HepG2 (cell line): Measurements from ENCODE around the gene DIAPH1. TPM values are rescaled to one million over a fixed set of nuclear protein-coding genes. Genes with fewer than 3 reads are reported as not detected.

ENCODE experiments used
- ATAC-seq: fragments of 200-7000 bp; cut with Tn5 transposase; 3 replicates; pipeline ENCODE4 v1.9.1; 2020; ENCODE audit warnings: mild to moderate bottlenecking, moderate library complexity
- BruUV-seq: library from RNA; stranded (reverse); fragments of 400-500 nt; replicated peaks from 2 replicates; lab custom pipeline; 2021; lab: Mats Ljungman, UMichigan
- CTCF ChIA-PET: fragments of 300-600 bp; formaldehyde crosslinking; extraction: SDS; loops from one replicate; lab custom pipeline; 2021; ENCODE audit warnings: low total read pairs, inconsistent platforms, low intra/inter-chr PET ratio; lab: Yijun Ruan, JAX
- POLR2A ChIA-PET: fragments of 350-600 bp; sonication (Branson Sonifier 250); formaldehyde crosslinking; loops from one replicate; lab custom pipeline; 2020; ENCODE audit warnings: antibody characterized with exemption, inconsistent platforms; lab: Yijun Ruan, JAX
- DNase-seq: peaks from one replicate; pipeline ENCODE4 v3.0.0-alpha.2; 2015; ENCODE audit warnings: low spot score
- FAIRE-seq: peaks from 3 replicates; lab custom pipeline; 2011; peaks lifted over from hg19 to GRCh38; lab: Jason Lieb, UNC
- H2AFZ ChIP-seq: one replicate; pipeline ENCODE4 v1.6.1; 2011; ENCODE audit warnings: low read length, inconsistent platforms
- H3K27ac ChIP-seq: fragments of 300-600 bp; 3 replicates; pipeline ENCODE4 v1.8.0; 2011; ENCODE audit warnings: mixed run types, mild to moderate bottlenecking, mixed read lengths, low read length, inconsistent platforms; ENCODE audit not compliant: insufficient read depth; ENCODE audit errors: extremely low read length
- H3K27me3 ChIP-seq, 2 experiments: fragments of 200-600 bp in 1 of 2; 2 replicates in 1 of 2; 3 replicates in 1 of 2; pipeline versions ENCODE4 v1.6.0 to v1.8.0; 2011; ENCODE audit warnings: low read length in 2 of 2, mild to moderate bottlenecking in 2 of 2, moderate library complexity in 2 of 2, inconsistent platforms in 1 of 2; ENCODE audit not compliant: insufficient read depth in 2 of 2, control insufficient read depth in 1 of 2
- H3K36me3 ChIP-seq, 2 experiments: fragments of 200-600 bp in 1 of 2; replicated peaks in 1 of 2; 2 replicates in 1 of 2; 3 replicates in 1 of 2; pipeline versions ENCODE4 v1.5.1 to v1.8.0; 2011; ENCODE audit warnings: low read length in 2 of 2, inconsistent platforms in 1 of 2; ENCODE audit not compliant: insufficient read depth in 2 of 2, control insufficient read depth in 1 of 2
- H3K4me1 ChIP-seq: 2 replicates; pipeline ENCODE4 v1.5.1; 2012; ENCODE audit warnings: low read length, inconsistent platforms; ENCODE audit not compliant: insufficient read depth
- H3K4me2 ChIP-seq: 2 replicates; pipeline ENCODE4 v1.6.0; 2011; ENCODE audit warnings: low read depth, low read length, inconsistent platforms
- H3K4me3 ChIP-seq, 3 experiments: fragments of 200-600 bp in 1 of 3; sonication (generic), shearing (Covaris generic) in 1 of 3; replicated peaks in 1 of 3; 2 replicates each; pipeline ENCODE4 v1.5.1; 2011 to 2016; ENCODE audit warnings: low read length in 3 of 3, inconsistent platforms in 2 of 3, low read depth in 2 of 3, mild to moderate bottlenecking in 2 of 3, control low read depth in 1 of 3, mixed read lengths in 1 of 3; ENCODE audit not compliant: insufficient read depth in 1 of 3
- H3K79me2 ChIP-seq: one replicate; pipeline ENCODE4 v1.6.1; 2011; ENCODE audit warnings: low read length, inconsistent platforms; ENCODE audit not compliant: insufficient read depth
- H3K9ac ChIP-seq: 2 replicates; pipeline ENCODE4 v1.6.0; 2011; ENCODE audit warnings: mild to moderate bottlenecking, low read depth, low read length, inconsistent platforms; ENCODE audit not compliant: insufficient read depth
- H3K9me3 ChIP-seq: 2 replicates; pipeline ENCODE4 v1.5.1; 2012; ENCODE audit warnings: mild to moderate bottlenecking, low read length
- H4K20me1 ChIP-seq: 2 replicates; pipeline ENCODE4 v1.6.0; 2011; ENCODE audit warnings: inconsistent platforms, mild to moderate bottlenecking, low read length, moderate library complexity; ENCODE audit not compliant: insufficient read depth
- EHMT2 ChIP-seq: fragments of 200-600 bp; sonication (generic); IDR thresholded peaks from 2 replicates; pipeline ENCODE4 v1.7.0; 2017; ENCODE audit warnings: antibody characterized with exemption, low read depth, low read length, borderline replicate concordance
- GFI1 ChIP-seq: sonication (generic); formaldehyde crosslinking; IDR thresholded peaks from 2 replicates; pipeline ENCODE4 v1.5.0; 2020; ENCODE audit warnings: missing genetic modification reagents, mild to moderate bottlenecking, borderline replicate concordance
- NFIC ChIP-seq: IDR thresholded peaks from 2 replicates; pipeline ENCODE4 v1.6.1; 2012; ENCODE audit warnings: mild to moderate bottlenecking, low read length, inconsistent platforms
- NR2C2 ChIP-seq: sonication (generic); formaldehyde crosslinking; IDR thresholded peaks from 2 replicates; pipeline ENCODE4 v1.4.0; 2020; ENCODE audit warnings: missing genetic modification reagents, mild to moderate bottlenecking, moderate library complexity, borderline replicate concordance
- STAT6 ChIP-seq: sonication (generic); formaldehyde crosslinking; IDR thresholded peaks from 2 replicates; pipeline ENCODE4 v1.4.0; 2020; ENCODE audit warnings: missing genetic modification reagents, mild to moderate bottlenecking, borderline replicate concordance
- ZBTB21 ChIP-seq: sonication (generic); formaldehyde crosslinking; IDR thresholded peaks from 2 replicates; pipeline ENCODE4 v1.4.0; 2020; ENCODE audit warnings: missing genetic modification reagents
- ZNF20 ChIP-seq: sonication (generic); formaldehyde crosslinking; IDR thresholded peaks from 2 replicates; pipeline ENCODE4 v1.4.0; 2020; ENCODE audit warnings: mild to moderate bottlenecking, moderate library complexity, missing genetic modification reagents
- ZNF3 ChIP-seq: IDR thresholded peaks from 2 replicates; pipeline ENCODE4 v1.7.0; 2017; ENCODE audit warnings: inconsistent platforms
- ZNF496 ChIP-seq: sonication (generic); formaldehyde crosslinking; IDR thresholded peaks from 2 replicates; pipeline ENCODE4 v1.8.1; 2023; ENCODE audit warnings: mild to moderate bottlenecking, moderate library complexity, missing genetic modification reagents; ENCODE audit not compliant: insufficient replicate concordance
- ZNF740 ChIP-seq: sonication (generic); formaldehyde crosslinking; IDR thresholded peaks from 2 replicates; pipeline ENCODE4 v1.4.0; 2020; ENCODE audit warnings: missing genetic modification reagents
- WGBS: methylation state at CpG from one replicate; pipeline ENCODE4 v1.1.6; 2017; ENCODE audit warnings: low lambda C conversion rate; 5-methylcytosine and 5-hydroxymethylcytosine counted together
- in situ Hi-C: cut with HindIII; loops from 2 replicates; pipeline ENCODE4 v1.10.0; 2017; ENCODE audit warnings: low pct_unique_long_range_greater_than_20kb; ENCODE audit not compliant: extremely low pct_ligation_motif_present
- intact Hi-C: fragments of 100-400 bp; cut with micrococcal nuclease; formaldehyde crosslinking; loops from one replicate; pipeline ENCODE4 v1.10.0; 2022; ENCODE audit not compliant: unreplicated experiment
- polyA plus RNA-seq, 8 experiments: library from polyadenylated mRNA; depleted of rRNA in 3 of 8; stranded (reverse) in 7 of 8; unstranded in 1 of 8; fragments of >200 nt; fragmentation: Illumina TruSeq in 4 of 8; extraction: Trizol in 4 of 8; gene quantifications; 2 replicates each; pipeline versions ENCODE4 v1.2.1 to v1.2.3, GENCODE V29; 2011 to 2016; ENCODE audit warnings: low read depth in 4 of 8, missing spikeins in 1 of 8, mixed read lengths in 1 of 8; ENCODE audit not compliant: insufficient read depth in 1 of 8
- total RNA-seq, 5 experiments: library from RNA; depleted of rRNA; stranded (reverse); fragments of >200 nt; fragmentation: Illumina TruSeq; extraction: Trizol; gene quantifications; 2 replicates each; pipeline ENCODE4 v1.2.3, GENCODE V29; 2016; ENCODE audit warnings: low read depth in 1 of 5
- TF ChIP-seq, protein P1 (sequence below): sonication (generic); formaldehyde crosslinking; IDR thresholded peaks from 2 replicates; pipeline ENCODE4 v1.4.0; 2020; ENCODE audit warnings: missing genetic modification reagents
- TF ChIP-seq, protein P2 (sequence below): sonication (generic); formaldehyde crosslinking; IDR thresholded peaks from 2 replicates; pipeline ENCODE4 v1.8.0; 2022; ENCODE audit warnings: missing genetic modification reagents, mild to moderate bottlenecking, inconsistent platforms, borderline replicate concordance
- TF ChIP-seq, protein P3 (sequence below): sonication (generic); formaldehyde crosslinking; IDR thresholded peaks from 2 replicates; pipeline ENCODE4 v1.4.0; 2020; ENCODE audit warnings: mild to moderate bottlenecking, missing genetic modification reagents

DIAPH1 gene
- total and polyA plus RNA-seq, 2 of the 13 experiments (the other 11 are each of a cell fraction or from before 2014, with no cell fraction given): 25.1 to 33.9 TPM

- no peak overlapping the region for H3K4me3 ChIP-seq
- H3K79me2 ChIP-seq: no peaks in the 10 kb centered on the region
- no peak overlapping the region for H2AFZ ChIP-seq
- no peak overlapping the region for H3K9ac ChIP-seq
- H3K36me3 ChIP-seq: no peaks in the 10 kb centered on the region
- no peak overlapping the region for H3K4me2 ChIP-seq
- 85% methylated on average over 50 of the region's 68 CpGs for WGBS
- H3K9me3 ChIP-seq: no peaks in the 10 kb centered on the region
- no peaks in the 10 kb centered on the region for H3K4me1 ChIP-seq
- no peaks in the 10 kb centered on the region for H4K20me1 ChIP-seq
- H3K27ac ChIP-seq: no peak overlapping the region
- intact Hi-C loops (no loop called here), in situ Hi-C loops (no loop called here)
- BruUV-seq: no TSS peak
- ATAC-seq: no peak
- H3K27me3 ChIP-seq: peaks cover 1 to 21% of the 10 kb centered on the region in 2 experiments; a peak in 2 of 5 replicates
- no peak for DNase-seq
- CTCF ChIA-PET: no interaction called here
- TF ChIP-seq, protein P1, sequence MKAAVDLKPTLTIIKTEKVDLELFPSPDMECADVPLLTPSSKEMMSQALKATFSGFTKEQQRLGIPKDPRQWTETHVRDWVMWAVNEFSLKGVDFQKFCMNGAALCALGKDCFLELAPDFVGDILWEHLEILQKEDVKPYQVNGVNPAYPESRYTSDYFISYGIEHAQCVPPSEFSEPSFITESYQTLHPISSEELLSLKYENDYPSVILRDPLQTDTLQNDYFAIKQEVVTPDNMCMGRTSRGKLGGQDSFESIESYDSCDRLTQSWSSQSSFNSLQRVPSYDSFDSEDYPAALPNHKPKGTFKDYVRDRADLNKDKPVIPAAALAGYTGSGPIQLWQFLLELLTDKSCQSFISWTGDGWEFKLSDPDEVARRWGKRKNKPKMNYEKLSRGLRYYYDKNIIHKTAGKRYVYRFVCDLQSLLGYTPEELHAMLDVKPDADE (CRISPR knock-in tag): no peak
- no peak for TF ChIP-seq ZBTB21 (CRISPR knock-in tag)
- no peak for TF ChIP-seq NR2C2
- TF ChIP-seq ZNF740: no peak
- TF ChIP-seq STAT6 (CRISPR knock-in tag): no peak
- no peak for TF ChIP-seq ZNF20 (CRISPR knock-in tag)
- no peak for TF ChIP-seq EHMT2
- no peak for TF ChIP-seq GFI1 (CRISPR knock-in tag)
- TF ChIP-seq, protein P2, sequence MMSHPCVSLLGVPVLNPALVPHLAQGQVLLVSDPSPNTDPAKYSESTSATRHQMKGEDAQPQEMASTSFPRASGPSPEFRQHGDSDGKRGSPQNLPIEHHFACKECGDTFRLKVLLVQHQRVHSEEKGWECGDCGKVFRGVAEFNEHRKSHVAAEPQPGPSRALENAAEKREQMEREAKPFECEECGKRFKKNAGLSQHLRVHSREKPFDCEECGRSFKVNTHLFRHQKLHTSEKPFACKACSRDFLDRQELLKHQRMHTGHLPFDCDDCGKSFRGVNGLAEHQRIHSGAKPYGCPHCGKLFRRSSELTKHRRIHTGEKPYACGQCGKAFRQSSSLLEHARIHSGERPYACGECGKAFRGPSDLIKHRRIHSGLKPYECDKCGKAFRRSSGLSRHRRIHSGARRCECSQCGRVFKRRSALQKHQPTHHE (CRISPR knock-in tag): no peak
- TF ChIP-seq ZNF496 (CRISPR knock-in tag): no peak
- TF ChIP-seq ZNF3 (CRISPR knock-in tag): no peak
- no peak for TF ChIP-seq NFIC
- TF ChIP-seq, protein P3, sequence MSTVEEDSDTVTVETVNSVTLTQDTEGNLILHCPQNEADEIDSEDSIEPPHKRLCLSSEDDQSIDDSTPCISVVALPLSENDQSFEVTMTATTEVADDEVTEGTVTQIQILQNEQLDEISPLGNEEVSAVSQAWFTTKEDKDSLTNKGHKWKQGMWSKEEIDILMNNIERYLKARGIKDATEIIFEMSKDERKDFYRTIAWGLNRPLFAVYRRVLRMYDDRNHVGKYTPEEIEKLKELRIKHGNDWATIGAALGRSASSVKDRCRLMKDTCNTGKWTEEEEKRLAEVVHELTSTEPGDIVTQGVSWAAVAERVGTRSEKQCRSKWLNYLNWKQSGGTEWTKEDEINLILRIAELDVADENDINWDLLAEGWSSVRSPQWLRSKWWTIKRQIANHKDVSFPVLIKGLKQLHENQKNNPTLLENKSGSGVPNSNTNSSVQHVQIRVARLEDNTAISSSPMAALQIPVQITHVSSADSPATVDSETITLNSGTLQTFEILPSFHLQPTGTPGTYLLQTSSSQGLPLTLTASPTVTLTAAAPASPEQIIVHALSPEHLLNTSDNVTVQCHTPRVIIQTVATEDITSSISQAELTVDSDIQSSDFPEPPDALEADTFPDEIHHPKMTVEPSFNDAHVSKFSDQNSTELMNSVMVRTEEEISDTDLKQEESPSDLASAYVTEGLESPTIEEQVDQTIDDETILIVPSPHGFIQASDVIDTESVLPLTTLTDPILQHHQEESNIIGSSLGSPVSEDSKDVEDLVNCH (CRISPR knock-in tag): no peak
- POLR2A ChIA-PET: no interaction called here
- FAIRE-seq: no peak
Measured at GRCh38 chr5:141492168-141492885, 126.5 kb downstream of the DIAPH1 start.
